Sigmoid colon (tissue), 7 donors: ENCODE measurements around the gene ADARB1. TPM values are rescaled to one million over a fixed set of nuclear protein-coding genes. Genes with fewer than 3 reads are reported as not detected.

Experiments
- DNase-seq: peaks from one replicate; pipeline ENCODE4 v3.0.0-alpha.2; 2019
- H3K27ac ChIP-seq, 4 donors: fragments of 200-600 bp; sonication (generic); one replicate each; pipeline ENCODE4 v1.5.1; 2016 to 2019; ENCODE audit warnings: mild to moderate bottlenecking in 1 of 4
- H3K27me3 ChIP-seq, 3 donors: fragments of 200-600 bp; sonication (generic); one replicate each; pipeline ENCODE4 v1.5.1; 2019; ENCODE audit warnings: mild to moderate bottlenecking in 1 of 3
- H3K36me3 ChIP-seq, 4 donors: fragments of 200-600 bp; sonication (generic); one replicate each; pipeline ENCODE4 v1.5.1; 2016 to 2019
- H3K4me1 ChIP-seq, 4 donors: fragments of 200-600 bp; sonication (generic); one replicate each; pipeline ENCODE4 v1.5.1; 2017 to 2019
- H3K4me3 ChIP-seq, 4 donors: fragments of 200-600 bp; sonication (generic); one replicate each; pipeline ENCODE4 v1.5.1; 2017 to 2019; ENCODE audit warnings: mild to moderate bottlenecking in 2 of 4, moderate library complexity in 1 of 4
- H3K9me3 ChIP-seq, 4 donors: fragments of 200-600 bp in 3 of 4; sonication (generic) in 3 of 4; one replicate each; pipeline versions ENCODE4 v1.5.1 to v1.6.1; 2013 to 2019
- CTCF ChIP-seq, 4 experiments: fragments of 450-650 bp in 3 of 4; fragments of 200-600 bp in 1 of 4; IDR thresholded peaks; one replicate each; pipeline ENCODE4 v1.5.1; 2016 to 2019; ENCODE audit warnings: antibody characterized with exemption in 4 of 4, mild to moderate bottlenecking in 3 of 4, moderate library complexity in 2 of 4
- EP300 ChIP-seq, 4 donors: sonication (generic); formaldehyde crosslinking; IDR thresholded peaks; one replicate each; pipeline ENCODE4 v1.6.1; 2017; ENCODE audit warnings: antibody characterized with exemption in 4 of 4
- POLR2A ChIP-seq, 2 donors: fragments of 450-650 bp; IDR thresholded peaks; one replicate each; pipeline ENCODE4 v1.6.1; 2016; ENCODE audit warnings: antibody characterized with exemption in 2 of 2, mild to moderate bottlenecking in 2 of 2, moderate library complexity in 2 of 2
- POLR2AphosphoS5 ChIP-seq, 4 donors: sonication (generic); formaldehyde crosslinking; IDR thresholded peaks; one replicate each; pipeline ENCODE4 v1.6.1; 2017; ENCODE audit warnings: antibody characterized with exemption in 4 of 4
- WGBS, 2 donors: extraction: QIAGEN DNeasy Blood & Tissue Kit; methylation state at CpG; one replicate each; pipeline ENCODE4 v1.1.7; 2013; 5-methylcytosine and 5-hydroxymethylcytosine counted together
- intact Hi-C: fragments of 100-400 bp; cut with DNase I; formaldehyde crosslinking; loops from one replicate; pipeline ENCODE4 v1.15.1; 2023
- polyA plus RNA-seq, 3 donors: library from polyadenylated mRNA; stranded (reverse); fragments of 200-250 nt; gene quantifications; one replicate each; pipeline ENCODE4 v1.2.3, GENCODE V29; 2013
- total RNA-seq, 4 donors: library from RNA; depleted of rRNA; stranded (reverse); fragments of >200 nt; gene quantifications; one replicate each; pipeline ENCODE4 v1.1.0, GENCODE V29; 2016
- donor health status: healthy with polysubstance abuse.
- donor health status: Bipolar disorder and iron deficiency.
- donor health status: healthy.

The ADARB1 gene
- total and polyA plus RNA-seq, 7 donors: 0.92 to 102 (median 41.3) TPM

- no peak overlapping the region for H3K27ac ChIP-seq
- H3K27me3 ChIP-seq: peaks cover 4 to 20% (median 7%) of the 10 kb centered on the region in 3 donors
- no peak overlapping the region for H3K4me3 ChIP-seq
- H3K9me3 ChIP-seq: no peaks in the 10 kb centered on the region
- intact Hi-C loops: no loop called here
- 37 to 55% methylated on average over 2 of the region's 2 CpGs for WGBS, 2 donors
- no peak for TF ChIP-seq CTCF (IDR thresholded peaks at IDR 0.05)
- TF ChIP-seq POLR2AphosphoS5 (IDR thresholded peaks at IDR 0.05): no peak
- no peak for TF ChIP-seq EP300 (IDR thresholded peaks at IDR 0.05)
- TF ChIP-seq POLR2A (IDR thresholded peaks at IDR 0.05): no peak
- DNase-seq: no peak
- H3K4me1 ChIP-seq: no peaks in the 10 kb centered on the region
- no peaks in the 10 kb centered on the region for H3K36me3 ChIP-seq
These were observed 162.1 kb downstream of the ADARB1 start for GRCh38 chr21:45236481-45236880.

- no peak for TF ChIP-seq POLR2AphosphoS5 (IDR thresholded peaks at IDR 0.05)
- no peak for TF ChIP-seq EP300 (IDR thresholded peaks at IDR 0.05)
- no peak for TF ChIP-seq POLR2A (IDR thresholded peaks at IDR 0.05)
- no peak for TF ChIP-seq CTCF (IDR thresholded peaks at IDR 0.05)
- Histone ChIP-seq H3K27ac (no peak overlapping the region), H3K9me3 (peaks cover 0 to 3% (median 0%) of the 10 kb centered on the region in 4 donors), H3K4me3 (no peak overlapping the region), H3K4me1 (no peaks in the 10 kb centered on the region), H3K36me3 (no peaks in the 10 kb centered on the region), H3K27me3 (peaks cover 4 to 20% (median 7%) of the 10 kb centered on the region in 3 donors)
- no peak for DNase-seq
- intact Hi-C loops: no loop called here
- 90 to 91% methylated on average over 7 of the region's 7 CpGs for WGBS, 2 donors
These were observed 163.0 kb downstream of the ADARB1 start for GRCh38 chr21:45237401-45237800.

- Histone ChIP-seq H3K27ac (no peak overlapping the region), H3K9me3 (peaks cover 0 to 8% (median 4%) of the 10 kb centered on the region in 4 donors)
These were observed 167.0 kb downstream of the ADARB1 start for GRCh38 chr21:45241357-45241756.

GRCh38 chr21:45243603-45244002, 169.2 kb downstream of the ADARB1 start:
- no peaks in the 10 kb centered on the region for H3K36me3 ChIP-seq
- intact Hi-C loops: loop anchor here (10.0 kb wide), 1 partner anchor 79 kb away; no protein-coding TSS in a partner anchor
- H3K4me3 ChIP-seq: no peak overlapping the region
- TF ChIP-seq EP300 (IDR thresholded peaks at IDR 0.05): no peak
- no peak for TF ChIP-seq POLR2A (IDR thresholded peaks at IDR 0.05)
- TF ChIP-seq POLR2AphosphoS5 (IDR thresholded peaks at IDR 0.05): no peak
- H3K9me3 ChIP-seq: peaks cover 0 to 8% (median 4%) of the 10 kb centered on the region in 4 donors
- DNase-seq: no peak
- no peak overlapping the region for H3K27ac ChIP-seq
- H3K27me3 ChIP-seq: no peaks in the 10 kb centered on the region
- 74 to 77% methylated on average over 3 of the region's 3 CpGs for WGBS, 2 donors
- peaks cover 0 to 9% (median 5%) of the 10 kb centered on the region in 4 donors for H3K4me1 ChIP-seq

More at GRCh38 chr21:45241357-45241756, 167.0 kb downstream of the ADARB1 start:
- no peak for DNase-seq
- 77 to 79% methylated on average over 3 of the region's 3 CpGs for WGBS, 2 donors
- Histone ChIP-seq H3K36me3 (no peaks in the 10 kb centered on the region), H3K4me3 (no peak overlapping the region), H3K4me1 (no peaks in the 10 kb centered on the region), H3K27me3 (peaks cover 0 to 4% (median 0%) of the 10 kb centered on the region in 3 donors)
- intact Hi-C loops: loop anchor here (10.0 kb wide), 1 partner anchor 77 kb away; no protein-coding TSS in a partner anchor
- TF ChIP-seq POLR2AphosphoS5 (IDR thresholded peaks at IDR 0.05) (no peak), EP300 (IDR thresholded peaks at IDR 0.05) (no peak), POLR2A (IDR thresholded peaks at IDR 0.05) (no peak), CTCF (IDR thresholded peaks at IDR 0.05) (no peak)

GRCh38 chr21:45244799-45245340, 170.5 kb downstream of the ADARB1 start:
- Histone ChIP-seq H3K4me1 (peaks cover 0 to 22% (median 16%) of the 10 kb centered on the region in 4 donors), H3K36me3 (no peaks in the 10 kb centered on the region), H3K27me3 (no peaks in the 10 kb centered on the region), H3K4me3 (no peak overlapping the region), H3K27ac (no peak overlapping the region), H3K9me3 (peaks cover 0 to 8% (median 4%) of the 10 kb centered on the region in 4 donors)
- DNase-seq: no peak
- WGBS, 2 donors: 82 to 89% methylated on average over 8 of the region's 8 CpGs
- intact Hi-C loops: loop anchor here (10.0 kb wide), 1 partner anchor 80 kb away; no protein-coding TSS in a partner anchor
- TF ChIP-seq POLR2A (IDR thresholded peaks at IDR 0.05) (no peak), POLR2AphosphoS5 (IDR thresholded peaks at IDR 0.05) (no peak), EP300 (IDR thresholded peaks at IDR 0.05) (no peak), CTCF (IDR thresholded peaks at IDR 0.05) (no peak)
